ENCODE data around the gene MTCH1. TPM values are rescaled to one million over a fixed set of nuclear protein-coding genes. Genes with fewer than 3 reads are reported as not detected.
A peak's percentile ranks its signal among the peaks of the same experiment; 100 is the strongest.

MTCH1 gene
- total RNA-seq, 1 experiment from 2014 or later, result 78.2 TPM

- ChIA-PET POLR2A (no interaction called here), CTCF (interaction anchor here (1.5 to 2.2 kb wide), 2 partner anchors 29 to 104 kb away, joined by 5 to 7 read pairs; no protein-coding TSS in a partner anchor)
- no peaks in the 10 kb centered on the region for H3K36me3 Mint-ChIP-seq (ENCODE audit: insufficient read depth, unreplicated experiment)
- intact Hi-C loops (cut with micrococcal nuclease), result no loop called here
- H3K27ac Mint-ChIP-seq (ENCODE audit: low read depth, unreplicated experiment), result no peak overlapping the region
- no TSS peak for BruUV-seq (replicated peaks)
- TF ChIP-seq CTCF (IDR thresholded peaks at IDR 0.05; ENCODE audit: unreplicated experiment), result no peak
- H3K27me3 Mint-ChIP-seq (ENCODE audit: insufficient read depth, unreplicated experiment), result no peaks in the 10 kb centered on the region
- H3K4me1 Mint-ChIP-seq (ENCODE audit: insufficient read depth, unreplicated experiment), result peaks cover 7% of the 10 kb centered on the region
- H3K9me3 Mint-ChIP-seq (ENCODE audit: unreplicated experiment), result no peaks in the 10 kb centered on the region
- no peak for DNase-seq (ENCODE audit: unreplicated experiment)
- H3K4me3 Mint-ChIP-seq (ENCODE audit: unreplicated experiment), result no peak overlapping the region
Observed at GRCh38 chr6:36989264-36989663, 3.3 kb upstream of the MTCH1 start.

GRCh38 chr6:36986704-36987047 lies 680 bp upstream of the MTCH1 start:
- Mint-ChIP-seq H3K9me3 (ENCODE audit: unreplicated experiment) (no peaks in the 10 kb centered on the region), H3K27ac (ENCODE audit: low read depth, unreplicated experiment) (no peak overlapping the region), H3K36me3 (ENCODE audit: insufficient read depth, unreplicated experiment) (no peaks in the 10 kb centered on the region), H3K4me1 (ENCODE audit: insufficient read depth, unreplicated experiment) (peaks cover 10% of the 10 kb centered on the region), H3K27me3 (ENCODE audit: insufficient read depth, unreplicated experiment) (no peaks in the 10 kb centered on the region), H3K4me3 (ENCODE audit: unreplicated experiment) (no peak overlapping the region)
- no peak for DNase-seq (ENCODE audit: unreplicated experiment)
- BruUV-seq (replicated peaks), result TSS peak; percentile 55
- TF ChIP-seq CTCF (IDR thresholded peaks at IDR 0.05; ENCODE audit: unreplicated experiment), result no peak
- CTCF ChIA-PET, result interaction anchor here (1.6 kb wide), 1 partner anchor 31 kb away, joined by 8 read pairs; no protein-coding TSS in a partner anchor
- POLR2A ChIA-PET, result interaction anchor here (0.9 to 3.2 kb wide), 20 partner anchors 9 to 256 kb away, joined by 3 to 21 read pairs (median 6); partner anchors contain the start of genes C6orf89 and PPIL1
- intact Hi-C loops (cut with micrococcal nuclease), result loop anchor here (1.0 kb wide), 1 partner anchor 101 kb away; the partner anchor contains the start of gene C6orf89

- Mint-ChIP-seq H3K27me3 (ENCODE audit: insufficient read depth, unreplicated experiment) (no peaks in the 10 kb centered on the region), H3K4me1 (ENCODE audit: insufficient read depth, unreplicated experiment) (peaks cover 17% of the 10 kb centered on the region), H3K9me3 (ENCODE audit: unreplicated experiment) (no peaks in the 10 kb centered on the region), H3K27ac (ENCODE audit: low read depth, unreplicated experiment) (no peak overlapping the region), H3K36me3 (ENCODE audit: insufficient read depth, unreplicated experiment) (no peaks in the 10 kb centered on the region), H3K4me3 (ENCODE audit: unreplicated experiment) (no peak overlapping the region)
- CTCF ChIA-PET, result interaction anchor here (0.6 to 0.8 kb wide), 3 partner anchors 13 to 1373 kb away, joined by 3 read pairs; no protein-coding TSS in a partner anchor
- POLR2A ChIA-PET, result interaction anchor here (0.8 to 3.2 kb wide), 21 partner anchors 11 to 259 kb away, joined by 3 to 21 read pairs (median 5); partner anchors contain the start of genes C6orf89 and PPIL1
- intact Hi-C loops (cut with micrococcal nuclease), result no loop called here
- TF ChIP-seq CTCF (IDR thresholded peaks at IDR 0.05; ENCODE audit: unreplicated experiment), result no peak
- no TSS peak for BruUV-seq (replicated peaks)
- no peak for DNase-seq (ENCODE audit: unreplicated experiment)
Observed at GRCh38 chr6:36985417-36985807, 584 bp downstream of the MTCH1 start.

- no peak for DNase-seq (ENCODE audit: unreplicated experiment)
- CTCF ChIA-PET, result interaction anchor here (0.6 kb wide), 1 partner anchor 1373 kb away, joined by 3 read pairs; no protein-coding TSS in a partner anchor
- no TSS peak for BruUV-seq (replicated peaks)
- intact Hi-C loops (cut with micrococcal nuclease), result no loop called here
- peaks cover 20% of the 10 kb centered on the region for H3K4me1 Mint-ChIP-seq (ENCODE audit: insufficient read depth, unreplicated experiment)
- TF ChIP-seq CTCF (IDR thresholded peaks at IDR 0.05; ENCODE audit: unreplicated experiment), result no peak
- H3K9me3 Mint-ChIP-seq (ENCODE audit: unreplicated experiment), result no peaks in the 10 kb centered on the region
- H3K36me3 Mint-ChIP-seq (ENCODE audit: insufficient read depth, unreplicated experiment), result no peaks in the 10 kb centered on the region
- H3K27me3 Mint-ChIP-seq (ENCODE audit: insufficient read depth, unreplicated experiment), result no peaks in the 10 kb centered on the region
- no peak overlapping the region for H3K27ac Mint-ChIP-seq (ENCODE audit: low read depth, unreplicated experiment)
- POLR2A ChIA-PET, result interaction anchor here (1.0 to 3.2 kb wide), 8 partner anchors 16 to 258 kb away, joined by 3 to 21 read pairs (median 10); partner anchors contain the start of genes C6orf89 and PPIL1
- H3K4me3 Mint-ChIP-seq (ENCODE audit: unreplicated experiment), result no peak overlapping the region
Observed at GRCh38 chr6:36984581-36985416, 1.2 kb downstream of the MTCH1 start.

All from MCF 10A (cell line).